K562 (cell line): Measurements from ENCODE around the gene HFE. TPM values are rescaled to one million over a fixed set of nuclear protein-coding genes. Genes with fewer than 3 reads are reported as not detected.

Source experiments
- ATAC-seq: fragments of 200-7000 bp; cut with Tn5 transposase; 3 replicates; pipeline ENCODE4 v1.9.1; 2020; ENCODE audit warnings: moderate library complexity
- BruUV-seq: library from RNA; stranded (reverse); fragments of 400-500 nt; replicated peaks from 2 replicates; lab custom pipeline; 2021; lab: Mats Ljungman, UMichigan
- CTCF ChIA-PET: fragments of 300-600 bp; formaldehyde crosslinking; extraction: SDS; loops from one replicate; lab custom pipeline; 2021; ENCODE audit warnings: low intra/inter-chr PET ratio; lab: Yijun Ruan, JAX
- POLR2A ChIA-PET: fragments of 300-600, 350-650 bp; sonication (Branson Sonifier 250); formaldehyde crosslinking; extraction: SDS; loops from one replicate; lab custom pipeline; 2021; ENCODE audit warnings: antibody characterized with exemption, inconsistent platforms; lab: Yijun Ruan, JAX
- DNase-seq, 4 experiments: peaks; one replicate each; pipeline versions ENCODE4 v3.0.0 to v3.0.0-alpha.2; 2011 to 2018; ENCODE audit warnings: low spot score in 3 of 4, mixed read lengths in 3 of 4; ENCODE audit errors: extremely low read depth in 1 of 4
- FAIRE-seq: peaks from 2 replicates; lab custom pipeline; 2011; peaks lifted over from hg19 to GRCh38; lab: Jason Lieb, UNC
- H2AFZ ChIP-seq: 2 replicates; pipeline ENCODE4 v1.6.0; 2011; ENCODE audit warnings: low read depth, low read length, control low read depth, inconsistent platforms
- H3K27ac ChIP-seq: fragments of 200-600 bp; 3 replicates; pipeline ENCODE4 v1.8.0; 2011; ENCODE audit warnings: low read depth, mild to moderate bottlenecking, control low read depth, inconsistent platforms, low read length, moderate library complexity, mixed read lengths; ENCODE audit errors: extremely low read depth
- H3K27me3 ChIP-seq, 2 experiments: fragments of 300-600 bp in 1 of 2; 2 replicates in 1 of 2; 3 replicates in 1 of 2; pipeline versions ENCODE4 v1.6.0 to v1.8.0; 2011; ENCODE audit warnings: inconsistent platforms in 2 of 2, low read length in 2 of 2, mild to moderate bottlenecking in 1 of 2, mixed read lengths in 1 of 2, moderate library complexity in 1 of 2; ENCODE audit not compliant: control insufficient read depth in 2 of 2, insufficient read depth in 2 of 2
- H3K36me3 ChIP-seq: fragments of 300-600 bp; 3 replicates; pipeline ENCODE4 v1.8.0; 2011; ENCODE audit warnings: mild to moderate bottlenecking, low read length, inconsistent platforms; ENCODE audit not compliant: control insufficient read depth, insufficient read depth
- H3K4me1 ChIP-seq, 2 experiments: fragments of 200-600 bp in 1 of 2; replicated peaks in 1 of 2; 2 replicates in 1 of 2; 3 replicates in 1 of 2; pipeline versions ENCODE4 v1.5.1 to v1.8.0; 2011; ENCODE audit warnings: inconsistent platforms in 2 of 2, low read length in 2 of 2, mild to moderate bottlenecking in 1 of 2, mixed read lengths in 1 of 2, moderate library complexity in 1 of 2; ENCODE audit not compliant: control insufficient read depth in 2 of 2, insufficient read depth in 2 of 2
- H3K4me2 ChIP-seq: 2 replicates; pipeline ENCODE4 v1.6.1; 2011; ENCODE audit warnings: low read length, control low read depth, inconsistent platforms, mixed read lengths; ENCODE audit not compliant: insufficient read depth
- H3K4me3 ChIP-seq: fragments of 200-600 bp; sonication (generic), shearing (Covaris generic); 2 replicates; pipeline ENCODE4 v1.5.1; 2016; ENCODE audit warnings: control low read depth, inconsistent platforms
- H3K79me2 ChIP-seq: fragments of 200-600 bp; 3 replicates; pipeline ENCODE4 v1.8.0; 2011; ENCODE audit warnings: low read length, inconsistent platforms; ENCODE audit not compliant: control insufficient read depth, insufficient read depth
- H3K9ac ChIP-seq, 2 experiments: 2 replicates each; pipeline versions ENCODE4 v1.6.0 to v1.6.1; 2011; ENCODE audit warnings: low read depth in 2 of 2, low read length in 2 of 2, control low read depth in 1 of 2, inconsistent platforms in 1 of 2, mild to moderate bottlenecking in 1 of 2, mixed read lengths in 1 of 2; ENCODE audit not compliant: insufficient read depth in 1 of 2
- H3K9me1 ChIP-seq: one replicate; pipeline ENCODE4 v1.6.0; 2011; ENCODE audit warnings: inconsistent platforms, mild to moderate bottlenecking, low read length, moderate library complexity; ENCODE audit not compliant: control insufficient read depth, insufficient read depth
- H3K9me3 ChIP-seq: replicated peaks from 2 replicates; pipeline ENCODE4 v1.5.1; 2011; ENCODE audit warnings: low read depth, low read length, inconsistent platforms; ENCODE audit not compliant: control insufficient read depth, insufficient read depth
- H4K20me1 ChIP-seq: replicated peaks from 2 replicates; pipeline ENCODE4 v1.6.1; 2011; ENCODE audit warnings: low read length, inconsistent platforms, mixed read lengths; ENCODE audit not compliant: control insufficient read depth, insufficient read depth
- CHCHD3 ChIP-seq: fragments of 250-450 bp; sonication (Bioruptor Pico); IDR thresholded peaks from 2 replicates; pipeline ENCODE4 v2.1.2; 2022; ENCODE audit warnings: mild to moderate bottlenecking
- DACH1 ChIP-seq: fragments of 450-650 bp; IDR thresholded peaks from 2 replicates; pipeline ENCODE4 v1.6.1; 2018; ENCODE audit not compliant: partially characterized antibody
- ELK1 ChIP-seq: sonication (generic); formaldehyde crosslinking; IDR thresholded peaks from 2 replicates; pipeline ENCODE4 v1.8.1; 2022; ENCODE audit warnings: missing genetic modification reagents
- TARDBP ChIP-seq: fragments of 450-650 bp; IDR thresholded peaks from 2 replicates; pipeline ENCODE4 v1.6.1; 2016
- WGBS: fragments of 100-300 bp; shearing (Covaris generic); methylation state at CpG from one replicate; pipeline ENCODE4 v1.1.6; 2016; ENCODE audit warnings: low coverage, mixed read lengths; ENCODE audit not compliant: insufficient coverage; ENCODE audit errors: missing lambda C conversion rate; 5-methylcytosine and 5-hydroxymethylcytosine counted together
- in situ Hi-C: fragments of 300-500 bp; cut with MboI; formaldehyde crosslinking; loops from 4 replicates; pipeline ENCODE4 v1.15.0; 2018; ENCODE audit warnings: inconsistent platforms, mixed read lengths
- intact Hi-C: fragments of 100-400 bp; cut with micrococcal nuclease; formaldehyde crosslinking; loops from 2 replicates; pipeline ENCODE4 v1.14.2; 2022
- polyA plus RNA-seq, 8 experiments: library from polyadenylated mRNA; depleted of rRNA in 4 of 8; stranded (reverse) in 5 of 8; unstranded in 3 of 8; fragments of >200 nt; fragmentation: Nextera tagmentation in 2 of 8; fragmentation: Illumina TruSeq in 1 of 8; extraction: Ambion mirVana in 2 of 8; extraction: Trizol in 1 of 8; gene quantifications; 2 replicates each; pipeline versions ENCODE4 v1.2.1 to v1.2.3, GENCODE V29; 2011 to 2014; ENCODE audit warnings: inconsistent platforms in 1 of 8, missing spikeins in 1 of 8
- total RNA-seq, 7 experiments: library from RNA; depleted of rRNA in 6 of 7; stranded (reverse); fragments of >200 nt in 6 of 7; fragmentation: Illumina TruSeq in 2 of 7; extraction: Trizol in 2 of 7; gene quantifications; 2 replicates each; pipeline versions ENCODE4 v1.2.1 to v1.2.3, GENCODE V29; 2011 to 2021; ENCODE audit warnings: low replicate concordance in 1 of 7

Gene HFE
- total and polyA plus RNA-seq, 9 of the 15 experiments (the other 6 are each of a cell fraction or from before 2014, with no cell fraction given): 0.14 to 1.2 (median 0.76) TPM

GRCh38 chr6:26065952-26066380 is 21.3 kb upstream of the HFE start (continued):
- no peak for TF ChIP-seq ELK1 (CRISPR knock-in tag)

GRCh38 chr6:26067367-26067766 is 19.9 kb upstream of the HFE start:
- Histone ChIP-seq H3K36me3 (no peaks in the 10 kb centered on the region), H3K9me3 (no peaks in the 10 kb centered on the region), H3K79me2 (no peaks in the 10 kb centered on the region), H3K27ac (no peak overlapping the region), H3K27me3 (no peaks in the 10 kb centered on the region), H3K9me1 (no peaks in the 10 kb centered on the region), H3K4me3 (no peak overlapping the region), H3K4me1 (peaks cover 6 to 13% of the 10 kb centered on the region in 2 experiments; a peak in 3 of 5 replicates), H2AFZ (peak overlapping the region; percentile 5), H3K9ac (no peak overlapping the region), H3K4me2 (no peak overlapping the region), H4K20me1 (no peaks in the 10 kb centered on the region)
- no peak for TF ChIP-seq TARDBP
- TF ChIP-seq CHCHD3 (CRISPR knock-in tag): no peak
- peak; percentile 85 for TF ChIP-seq DACH1
- ATAC-seq: no peak
- intact Hi-C loops (loop anchor here (2.0 to 10.0 kb wide), 4 partner anchors 57 to 530 kb away; partner anchors contain the start of gene ABT1), in situ Hi-C loops (loop anchor here (5.0 to 10.0 kb wide), 2 partner anchors 35 to 527 kb away; partner anchors contain the start of gene ABT1)
- 16% methylated on average over 4 of the region's 4 CpGs for WGBS
- POLR2A ChIA-PET: interaction anchor here (0.6 to 3.3 kb wide), 3 partner anchors 26 to 353 kb away, joined by 3 to 23 read pairs (median 4); a partner anchor contains a TSS
- CTCF ChIA-PET: no interaction called here
- BruUV-seq: no TSS peak
- FAIRE-seq: no peak
- DNase-seq: no peak
